ENCODE measurements around the gene SEMA6B. TPM values are rescaled to one million over a fixed set of nuclear protein-coding genes. Genes with fewer than 3 reads are reported as not detected.

SEMA6B gene
- total and polyA plus RNA-seq, 2 of the 8 experiments (the other 6 are each of a cell fraction or from before 2014, with no cell fraction given): 31.3 to 54.4 TPM

GRCh38 chr19:4499855-4500254, 59.6 kb downstream of the SEMA6B start:
- WGBS, 2 experiments (ENCODE audit: extremely low coverage in 1 of 2, insufficient coverage in 1 of 2, insufficient read length in 1 of 2, insufficient replicate concordance in 2 of 2, low coverage in 1 of 2, low lambda C conversion rate in 2 of 2, missing lambda C conversion rate in 1 of 2): 95% methylated on average over 15 of the region's 15 CpGs; no CpG with 5 or more reads in 1 of the 2 experiments
- H3K36me3 ChIP-seq (ENCODE audit: control insufficient read depth in 2 of 4, insufficient read depth in 4 of 4, low read length in 3 of 4): peaks cover 12 to 69% (median 26%) of the 10 kb centered on the region in 4 experiments
- ChIA-PET POLR2A (ENCODE audit: partially characterized antibody) (interaction anchor here (2.0 to 4.1 kb wide), 2 partner anchors 9 to 29 kb away, joined by 4 to 15 read pairs; no protein-coding TSS in a partner anchor), CTCF (ENCODE audit: partially characterized antibody) (interaction anchor here (0.6 to 3.8 kb wide), 5 partner anchors 15 to 355 kb away, joined by 3 to 17 read pairs (median 3); no protein-coding TSS in a partner anchor)
- no peak overlapping the region for H3K27ac ChIP-seq (ENCODE audit: low read depth, low read length)
- H3K56ac ChIP-seq (replicated peaks; ENCODE audit: insufficient read length, low read depth, low read length): no peak overlapping the region
- no peak overlapping the region for H2BK120ac ChIP-seq (replicated peaks; ENCODE audit: low read depth, low read length)
- H3K23me2 ChIP-seq (ENCODE audit: low read depth, low read length): no peaks in the 10 kb centered on the region
- peaks cover 4 to 17% of the 10 kb centered on the region in 2 experiments for H4K20me1 ChIP-seq (replicated peaks in 1 of 2; ENCODE audit: control insufficient read depth in 1 of 2, insufficient read depth in 2 of 2, low read length in 2 of 2)
- H3K79me1 ChIP-seq (ENCODE audit: low read depth, low read length): no peaks in the 10 kb centered on the region
- H3K9ac ChIP-seq (replicated peaks in 1 of 4; ENCODE audit: extremely low read depth in 1 of 4, low read depth in 3 of 4, low read length in 3 of 4): no peak overlapping the region
- FAIRE-seq (no peak), DNase-seq (ENCODE audit: low read depth in 1 of 2, low spot score in 2 of 2) (no peak)
- TF ChIP-seq CHD2 (IDR thresholded peaks at IDR 0.05; ENCODE audit: low read length) (no peak), CEBPB (IDR thresholded peaks at IDR 0.05; ENCODE audit: low read depth, low read length) (no peak), SAP30 (IDR thresholded peaks at IDR 0.05; ENCODE audit: insufficient read depth, insufficient replicate concordance, low read length) (no peak), PHF8 (conservative IDR thresholded peaks at IDR 0.05; ENCODE audit: low read depth, low read length) (no peak), TEAD4 (IDR thresholded peaks at IDR 0.05; ENCODE audit: low read depth, low read length) (no peak), JUND (IDR thresholded peaks at IDR 0.05; ENCODE audit: low read length) (no peak), TBP (IDR thresholded peaks at IDR 0.05; ENCODE audit: low read depth, low read length) (no peak), ATF2 (IDR thresholded peaks at IDR 0.05; ENCODE audit: low read length) (no peak), RBBP5 (IDR thresholded peaks at IDR 0.05; ENCODE audit: borderline replicate concordance, low read depth, low read length) (no peak), NANOG (IDR thresholded peaks at IDR 0.05; ENCODE audit: insufficient read depth, low read depth, low read length, poor library complexity, severe bottlenecking) (no peak), SIRT6 (IDR thresholded peaks at IDR 0.05; ENCODE audit: low read length) (no peak), KDM5A (IDR thresholded peaks at IDR 0.05; ENCODE audit: low read length) (no peak), CTBP2 (IDR thresholded peaks at IDR 0.05; ENCODE audit: borderline replicate concordance, insufficient read depth, insufficient read length, low read length) (no peak)
- H3K18ac ChIP-seq (ENCODE audit: extremely low read depth, low read length): no peak overlapping the region
- H4K5ac ChIP-seq (ENCODE audit: insufficient read length, low read depth, low read length): no peak overlapping the region
- H3K4me1 ChIP-seq (replicated peaks in 1 of 4; ENCODE audit: control insufficient read depth in 3 of 4, insufficient read depth in 4 of 4, low read length in 3 of 4): no peaks in the 10 kb centered on the region
- no peaks in the 10 kb centered on the region for H3K27me3 ChIP-seq (replicated peaks in 1 of 4; ENCODE audit: control insufficient read depth in 3 of 4, extremely low read depth in 1 of 4, insufficient read depth in 3 of 4, low read length in 3 of 4)
- H2BK5ac ChIP-seq (ENCODE audit: low read depth, low read length): no peak overlapping the region
- no peaks in the 10 kb centered on the region for H3K79me2 ChIP-seq (ENCODE audit: control insufficient read depth in 1 of 2, insufficient read depth in 2 of 2, low read length in 2 of 2)
- H2AK5ac ChIP-seq (ENCODE audit: low read depth, low read length): no peak overlapping the region
- no peaks in the 10 kb centered on the region for H3K9me3 ChIP-seq (ENCODE audit: insufficient read depth in 2 of 2, low read depth in 1 of 2, low read length in 1 of 2)
- no peak overlapping the region for H4K8ac ChIP-seq (ENCODE audit: extremely low read depth, insufficient read depth, low read length)
- no peak overlapping the region for H2BK12ac ChIP-seq (ENCODE audit: low read depth, low read length)
- H3K4ac ChIP-seq (replicated peaks; ENCODE audit: insufficient read length, low read depth, low read length): no peak overlapping the region
- no peak overlapping the region for H3K23ac ChIP-seq (ENCODE audit: insufficient read length)
- H4K91ac ChIP-seq (replicated peaks; ENCODE audit: insufficient read length, low read length): no peak overlapping the region
- no peak overlapping the region for H2BK20ac ChIP-seq (ENCODE audit: low read length)
- H3K14ac ChIP-seq (ENCODE audit: insufficient read length): no peak overlapping the region
- H3K4me3 ChIP-seq (ENCODE audit: extremely low read depth in 1 of 4, insufficient read depth in 2 of 4, low read depth in 3 of 4, low read length in 4 of 4): no peak overlapping the region
- H3K4me2 ChIP-seq (ENCODE audit: insufficient read depth in 1 of 2, low read depth in 2 of 2, low read length in 2 of 2): no peak overlapping the region
- H2BK15ac ChIP-seq (ENCODE audit: low read length): no peak overlapping the region
- no peak overlapping the region for H2AFZ ChIP-seq (ENCODE audit: low read length)

Measured in H1 (cell line).